Stimulated activated CD8-positive, alpha-beta memory T cell treated with anti-CD3 and anti-CD28 coated beads, Interleukin-7, amount 100 ng/mL, for 4 hours (primary cell): ENCODE measurements around the gene PARN.
"Not testable (repeated sequence)": the region's sequence is repeated elsewhere in the genome, so short reads cannot be mapped to it uniquely, and the experiment has no call there.

Experiments
- DNase-seq, 2 donors: peaks; one replicate each; pipeline ENCODE4 v3.0.0-alpha.2; 2020; ENCODE audit warnings: low read depth in 2 of 2

The PARN gene

DNA sequence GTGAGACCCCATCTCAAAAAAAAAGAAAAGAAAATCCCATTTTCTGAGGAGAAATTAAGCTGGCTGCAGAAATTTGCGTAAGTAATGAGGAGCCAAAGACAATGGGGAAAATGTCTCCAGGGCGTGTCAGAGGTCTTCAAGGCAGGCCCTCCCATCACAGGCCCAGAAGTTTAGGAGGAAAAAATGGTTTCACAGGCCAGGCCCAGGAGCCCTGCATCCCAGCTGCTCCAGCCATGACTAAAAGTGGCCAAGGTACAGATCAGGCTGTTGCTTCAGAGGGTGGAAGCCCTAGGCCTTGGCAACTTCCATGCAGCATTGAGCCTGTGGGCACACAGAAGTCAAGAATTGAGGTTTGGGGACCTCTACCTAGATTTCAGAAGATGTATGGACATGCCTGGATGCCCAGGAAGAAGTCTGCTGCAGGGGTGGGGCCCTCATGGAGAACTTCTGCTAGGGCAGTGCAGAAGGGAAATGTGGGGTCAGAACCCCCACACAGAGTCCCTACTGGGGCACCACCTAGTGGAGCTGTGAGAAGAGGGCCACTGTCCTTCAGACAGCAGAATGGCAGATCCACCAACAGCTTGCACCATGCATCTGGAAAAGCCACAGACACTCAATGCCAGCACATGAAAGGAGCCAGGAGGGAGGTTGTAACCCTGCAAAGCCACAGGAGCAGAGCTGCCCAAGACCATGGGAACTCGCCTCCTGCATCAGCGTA lies 55.2 kb downstream of the PARN start:
- not testable (repeated sequence) for DNase-seq

DNA sequence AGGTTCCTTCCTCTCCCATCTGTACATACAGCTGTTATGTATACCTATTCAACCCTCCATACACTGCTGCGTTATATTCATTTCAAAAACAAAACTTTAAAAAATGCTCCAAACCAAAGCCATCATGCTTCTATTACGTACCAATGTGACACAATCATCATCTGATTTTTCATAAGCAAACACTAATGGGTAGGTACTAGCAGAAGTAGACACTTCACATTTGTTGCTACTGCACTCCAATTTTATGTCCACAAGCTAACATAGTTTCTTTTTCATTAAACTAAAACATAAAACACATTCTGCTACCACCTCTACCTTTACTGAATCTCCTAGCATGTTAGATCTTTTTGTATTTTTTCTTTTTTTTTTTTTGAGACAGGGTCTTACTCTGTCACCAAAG lies 57.5 kb downstream of the PARN start:
- no peak for DNase-seq

DNA sequence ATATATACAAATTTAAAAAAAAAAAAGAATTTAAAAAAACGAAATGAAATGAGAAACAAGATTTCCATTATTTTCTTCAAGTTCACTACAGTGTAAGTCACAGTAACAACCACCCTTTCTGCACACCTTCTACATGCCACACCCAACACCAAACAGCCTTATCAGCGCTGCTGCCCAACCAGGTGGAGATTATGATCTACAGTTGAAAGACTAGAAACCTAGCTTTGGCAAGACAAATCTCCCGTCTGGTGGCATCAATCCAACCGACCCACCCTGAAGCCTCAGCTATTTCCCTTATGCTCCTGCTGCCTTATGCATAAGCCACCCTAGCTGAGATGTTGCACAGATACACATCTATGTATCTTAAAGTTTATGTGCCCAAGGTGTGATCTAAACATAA lies 60.8 kb downstream of the PARN start:
- no peak for DNase-seq

- DNase-seq, result no peak
Measured at GRCh38 chr16:14566599-14566998, 63.5 kb downstream of the PARN start.

DNA sequence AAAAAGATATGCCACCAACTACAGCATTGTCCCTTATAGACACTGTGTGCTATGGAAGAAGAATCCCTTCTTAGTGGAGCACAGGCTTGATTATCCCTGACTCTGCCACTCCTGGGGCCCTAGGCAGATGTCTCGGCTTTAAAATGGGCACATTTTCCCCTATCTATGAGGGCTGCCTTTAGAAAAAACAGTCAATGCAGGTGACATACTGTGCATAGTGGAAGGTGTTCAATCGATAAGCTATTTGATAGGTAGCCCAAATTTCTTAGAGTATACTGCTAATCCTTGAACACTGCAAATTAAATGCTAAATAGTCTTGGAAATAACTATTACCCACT lies 64.4 kb downstream of the PARN start:
- DNase-seq, result no peak

DNA sequence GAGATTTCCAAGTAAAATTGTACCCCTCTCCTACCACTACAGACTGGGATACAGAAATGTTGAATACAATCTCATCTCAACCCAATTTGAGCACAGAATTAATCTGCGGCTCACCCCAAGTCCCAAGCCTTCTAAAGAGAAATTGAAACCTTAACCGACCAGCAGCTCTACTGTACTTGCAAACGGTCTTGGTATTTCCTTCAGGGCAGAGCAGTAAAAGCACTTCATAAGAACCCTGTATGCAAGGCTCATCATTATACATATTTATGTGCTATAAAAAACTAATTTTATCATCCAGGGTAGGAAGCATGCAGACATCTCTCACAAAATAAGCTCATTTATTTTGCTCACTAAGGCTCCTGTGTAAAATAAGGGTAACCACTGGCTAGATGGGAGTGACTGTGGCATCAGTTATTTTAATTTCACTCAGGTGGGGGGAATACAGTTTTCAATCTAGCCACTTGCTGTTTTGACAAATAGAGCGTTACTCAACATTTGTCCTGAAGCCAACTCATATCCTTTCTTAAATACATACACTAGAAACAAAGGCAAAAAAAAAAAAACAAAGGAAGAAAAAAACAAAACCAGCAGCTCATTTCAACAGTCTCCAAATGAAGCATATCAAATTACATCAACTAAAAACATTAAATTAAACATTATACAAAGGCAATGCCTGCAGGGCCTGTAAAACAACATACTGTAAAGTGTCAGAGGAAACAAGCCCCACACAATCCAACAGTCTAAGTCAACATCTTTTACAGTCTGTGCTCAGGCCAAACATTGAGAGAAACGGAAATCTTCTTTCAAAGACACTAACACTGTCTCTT lies 65.0 kb downstream of the PARN start:
- no peak for DNase-seq

- DNase-seq, result no peak
Measured at GRCh38 chr16:14564323-14564722, 65.7 kb downstream of the PARN start.

GRCh38 chr16:14562691-14563491 lies 67.2 kb downstream of the PARN start:
- DNase-seq, result no peak

GRCh38 chr16:14560523-14560922 lies 69.5 kb downstream of the PARN start:
- no peak for DNase-seq

DNA sequence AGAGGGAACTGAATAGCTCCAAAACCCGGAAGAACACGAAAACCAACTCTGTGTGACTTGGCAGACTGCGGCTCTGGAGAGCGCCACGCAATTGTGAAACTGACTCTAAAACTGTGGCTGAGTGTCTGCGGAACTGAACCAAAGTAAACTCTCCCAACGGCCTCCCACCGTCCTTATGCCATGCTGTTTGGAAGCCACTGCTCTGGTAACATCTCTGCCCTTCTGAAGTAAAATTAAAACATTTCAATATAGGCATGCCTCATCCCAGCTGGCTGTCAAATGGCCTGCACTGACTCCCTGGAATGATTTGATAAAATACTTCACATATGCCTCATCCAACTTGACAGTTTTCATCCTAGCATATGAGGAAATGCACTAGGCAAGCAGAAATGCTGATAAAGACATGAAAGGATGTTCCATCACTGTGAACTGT lies 70.2 kb downstream of the PARN start:
- DNase-seq, result no peak

GRCh38 chr16:14553447-14553846 lies 76.6 kb downstream of the PARN start:
- DNase-seq, result no peak

DNA sequence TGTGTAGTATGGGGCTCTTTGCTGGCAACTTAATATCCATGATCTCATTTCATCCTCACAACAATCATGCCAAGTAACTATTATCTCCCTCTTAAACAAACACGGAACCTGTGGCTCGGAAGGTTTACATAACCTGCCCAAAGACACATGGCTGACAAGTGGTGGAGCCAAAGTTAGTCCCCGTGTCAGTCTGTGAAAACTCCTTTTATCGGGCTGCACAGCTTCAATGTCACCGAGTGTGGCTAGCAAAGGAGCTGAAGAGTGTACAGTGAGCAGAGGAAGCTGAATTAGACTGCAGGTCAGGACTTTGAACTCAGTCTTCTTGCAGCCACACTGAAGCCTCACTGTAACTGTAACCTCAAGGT lies 80.3 kb downstream of the PARN start:
- no peak for DNase-seq

GRCh38 chr16:14548933-14549788 lies 80.9 kb downstream of the PARN start:
- DNase-seq, result no peak

DNA sequence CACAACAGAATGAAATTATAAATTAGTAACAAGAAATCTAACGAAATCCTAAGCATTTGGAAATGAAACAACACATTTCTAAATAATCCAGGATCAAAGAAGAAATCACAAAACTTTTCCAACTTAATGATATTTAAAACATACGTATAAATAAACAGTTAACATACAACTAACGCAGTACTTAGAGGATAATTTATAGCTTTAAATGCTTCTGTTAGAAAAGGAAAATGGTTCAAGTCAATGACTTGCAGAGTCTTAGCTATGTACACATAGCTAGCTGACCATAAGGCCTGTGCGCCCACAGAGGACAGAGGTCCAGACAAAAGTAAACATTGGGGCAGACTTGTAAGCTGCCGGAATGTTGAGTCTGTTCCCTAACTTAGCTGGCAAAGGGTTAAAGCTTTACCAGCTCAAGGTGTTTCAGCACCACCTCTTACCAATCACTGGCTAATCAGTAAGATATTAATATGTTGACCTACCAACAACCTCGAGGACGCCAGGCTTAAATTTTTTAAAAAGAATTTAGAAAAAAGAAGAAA lies 84.6 kb downstream of the PARN start:
- no peak for DNase-seq

- not testable (repeated sequence) for DNase-seq
Measured at GRCh38 chr16:14544846-14545245, 85.2 kb downstream of the PARN start.

DNA sequence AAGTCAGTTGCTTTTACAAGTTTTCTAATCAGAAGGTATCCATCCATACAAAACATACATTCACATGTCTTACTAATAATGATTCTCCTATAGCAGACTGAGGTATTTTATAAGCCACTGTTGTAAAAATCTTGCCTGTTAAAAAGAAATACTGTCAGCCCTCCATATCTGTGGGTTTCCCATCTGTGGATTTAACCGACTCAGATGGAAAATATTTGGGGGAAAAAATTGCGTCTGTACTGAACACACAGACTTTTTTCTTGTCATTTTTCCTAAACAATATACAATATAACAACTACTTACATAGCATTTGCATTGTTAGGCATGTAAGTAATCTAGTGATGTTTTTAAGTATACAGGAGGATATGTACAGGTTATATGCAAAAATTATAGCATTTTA lies 90.4 kb downstream of the PARN start:
- no peak for DNase-seq

- no peak for DNase-seq
Measured at GRCh38 chr16:14539156-14539555, 90.9 kb downstream of the PARN start.

GRCh38 chr16:14538604-14539003 lies 91.5 kb downstream of the PARN start:
- no peak for DNase-seq

GRCh38 chr16:14531613-14532012 lies 98.4 kb downstream of the PARN start:
- DNase-seq, result no peak

DNA sequence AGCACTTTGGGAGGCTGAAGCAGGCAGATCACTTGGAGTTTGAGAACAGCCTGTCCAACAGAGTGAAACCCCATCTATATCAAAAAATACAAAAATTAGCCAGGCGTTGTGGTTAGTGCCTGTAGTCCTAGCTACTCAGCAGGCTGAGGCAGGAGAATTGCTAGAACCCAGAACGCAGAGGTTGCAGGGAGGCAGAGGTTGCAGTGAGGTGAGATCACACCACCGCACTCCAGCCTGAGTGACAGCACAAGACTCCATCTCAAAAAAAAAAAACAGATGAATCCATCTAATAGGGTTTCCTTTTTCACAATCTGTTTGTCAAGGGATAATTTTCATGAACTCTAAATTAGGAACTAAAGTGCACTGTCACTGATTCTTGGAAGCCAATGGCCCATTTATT lies 99.0 kb downstream of the PARN start:
- no peak for DNase-seq

GRCh38 chr16:14530046-14530445 lies 100.0 kb downstream of the PARN start:
- DNase-seq, result no peak
